ENCODE results near the gene FGD3.

Gene FGD3

DNA sequence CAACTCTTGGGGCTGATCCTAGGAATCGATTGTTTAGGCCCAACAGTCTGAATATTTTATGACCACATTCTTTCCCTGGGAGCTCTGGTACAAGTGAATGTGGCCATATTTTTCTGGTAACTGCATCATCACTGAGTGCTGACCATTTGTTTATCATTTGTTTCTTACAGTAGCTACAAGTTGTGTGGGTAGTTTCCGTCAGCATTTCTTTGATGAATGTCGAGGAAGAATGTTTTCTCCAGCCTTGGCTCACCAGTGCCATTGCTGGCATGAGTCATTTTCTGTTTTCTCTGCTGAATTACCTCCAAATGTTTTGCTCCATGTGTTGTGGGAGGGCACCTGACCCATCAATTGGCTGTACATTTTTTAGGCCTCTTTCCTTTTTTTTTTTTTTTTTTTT, 134.6 kb downstream of the FGD3 start:
- no peak for ATAC-seq (ENCODE audit: low read depth)
- H3K4me1 ChIP-seq (ENCODE audit: insufficient read depth, poor library complexity, severe bottlenecking), result no peaks in the 10 kb centered on the region
- no peaks in the 10 kb centered on the region for H3K9me3 ChIP-seq (ENCODE audit: severe bottlenecking)
- no peak overlapping the region for H3K4me3 ChIP-seq (ENCODE audit: severe bottlenecking)
- TF ChIP-seq CTCF (IDR thresholded peaks at IDR 0.05; ENCODE audit: poor library complexity, severe bottlenecking), result no peak
- no peak for DNase-seq (ENCODE audit: low spot score)
- H3K27ac ChIP-seq (ENCODE audit: poor library complexity, severe bottlenecking), result no peak overlapping the region
- no peaks in the 10 kb centered on the region for H3K27me3 ChIP-seq (ENCODE audit: insufficient read depth, poor library complexity, severe bottlenecking)
- H3K36me3 ChIP-seq (ENCODE audit: low read depth), result no peaks in the 10 kb centered on the region

GRCh38 chr9:93082841-93083411, 135.6 kb downstream of the FGD3 start:
- ATAC-seq (ENCODE audit: low read depth) (no peak), DNase-seq (ENCODE audit: low spot score) (no peak)
- no peaks in the 10 kb centered on the region for H3K36me3 ChIP-seq (ENCODE audit: low read depth)
- no peaks in the 10 kb centered on the region for H3K4me1 ChIP-seq (ENCODE audit: insufficient read depth, poor library complexity, severe bottlenecking)
- H3K27me3 ChIP-seq (ENCODE audit: insufficient read depth, poor library complexity, severe bottlenecking), result no peaks in the 10 kb centered on the region
- no peak for TF ChIP-seq CTCF (IDR thresholded peaks at IDR 0.05; ENCODE audit: poor library complexity, severe bottlenecking)
- no peak overlapping the region for H3K27ac ChIP-seq (ENCODE audit: poor library complexity, severe bottlenecking)
- H3K4me3 ChIP-seq (ENCODE audit: severe bottlenecking), result no peak overlapping the region
- H3K9me3 ChIP-seq (ENCODE audit: severe bottlenecking), result no peaks in the 10 kb centered on the region

DNA sequence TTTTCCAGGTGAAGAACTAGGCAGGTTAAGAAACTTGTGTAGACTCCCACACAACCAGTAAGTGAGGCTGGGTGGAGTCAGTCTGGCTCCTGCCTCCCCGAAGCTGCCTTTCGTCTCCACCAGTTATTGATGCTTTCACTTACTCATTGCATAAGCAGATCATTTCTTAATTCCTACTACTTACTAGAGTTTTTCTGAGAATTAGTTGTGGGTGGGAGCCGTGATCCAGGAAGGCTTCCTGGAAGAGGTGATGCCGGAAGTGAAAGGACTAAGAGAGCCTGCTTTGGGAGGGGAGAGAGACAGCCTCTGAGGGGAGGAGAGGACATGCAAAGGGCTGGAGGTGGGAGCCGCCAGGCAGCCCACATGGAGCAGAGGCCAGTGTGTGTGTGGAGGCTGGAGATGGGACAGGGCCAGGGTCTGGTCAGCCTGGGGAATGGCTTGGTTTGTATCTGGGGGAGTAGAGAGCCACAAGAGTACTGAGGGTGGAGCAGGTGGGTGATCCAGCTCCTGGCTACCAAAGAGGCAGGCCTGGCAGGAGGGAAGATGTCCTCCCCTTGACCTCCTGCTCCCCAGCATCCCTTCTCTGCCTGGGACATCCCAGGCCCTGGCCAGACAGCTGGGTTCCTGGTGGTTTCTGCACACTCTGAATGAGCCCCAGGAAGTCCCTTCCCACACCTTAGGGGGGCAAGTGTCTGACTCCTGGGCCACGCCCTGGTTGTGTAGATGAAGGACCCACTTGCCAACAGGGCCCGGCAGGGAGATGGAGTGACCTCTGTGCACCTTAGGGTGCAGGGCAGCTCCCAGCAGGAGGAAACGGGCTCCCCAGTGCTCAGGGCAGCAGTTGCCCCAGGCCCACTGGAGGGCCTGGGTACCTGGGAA, 136.5 kb downstream of the FGD3 start:
- no peaks in the 10 kb centered on the region for H3K9me3 ChIP-seq (ENCODE audit: severe bottlenecking)
- no peak overlapping the region for H3K4me3 ChIP-seq (ENCODE audit: severe bottlenecking)
- H3K36me3 ChIP-seq (ENCODE audit: low read depth), result no peaks in the 10 kb centered on the region
- H3K27ac ChIP-seq (ENCODE audit: poor library complexity, severe bottlenecking), result no peak overlapping the region
- no peak for ATAC-seq (ENCODE audit: low read depth)
- DNase-seq (ENCODE audit: low spot score), result no peak
- H3K27me3 ChIP-seq (ENCODE audit: insufficient read depth, poor library complexity, severe bottlenecking), result no peaks in the 10 kb centered on the region
- H3K4me1 ChIP-seq (ENCODE audit: insufficient read depth, poor library complexity, severe bottlenecking), result no peaks in the 10 kb centered on the region
- no peak for TF ChIP-seq CTCF (IDR thresholded peaks at IDR 0.05; ENCODE audit: poor library complexity, severe bottlenecking)

DNA sequence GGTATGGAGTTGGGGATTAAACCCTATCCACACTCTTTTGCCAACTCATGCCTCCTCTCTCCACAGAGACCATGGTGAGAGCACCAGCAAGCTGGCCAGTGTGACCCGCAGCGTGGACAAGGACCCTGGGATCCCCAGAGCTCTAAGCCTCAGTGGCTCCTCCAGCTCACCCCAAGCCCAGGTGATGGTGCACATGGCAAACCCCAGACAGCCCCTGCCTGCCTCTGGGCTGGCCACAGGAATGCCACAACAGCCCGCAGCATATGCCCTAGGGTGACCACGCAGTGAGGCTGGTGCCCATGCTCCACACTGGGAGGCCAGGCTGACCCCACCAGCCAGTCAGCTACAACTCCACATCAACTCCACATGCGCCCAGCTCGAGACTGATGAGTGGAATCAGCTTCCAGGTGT, 137.2 kb downstream of the FGD3 start:
- Histone ChIP-seq H3K27me3 (ENCODE audit: insufficient read depth, poor library complexity, severe bottlenecking) (no peaks in the 10 kb centered on the region), H3K27ac (ENCODE audit: poor library complexity, severe bottlenecking) (no peak overlapping the region), H3K36me3 (ENCODE audit: low read depth) (no peaks in the 10 kb centered on the region), H3K4me3 (ENCODE audit: severe bottlenecking) (no peak overlapping the region), H3K9me3 (ENCODE audit: severe bottlenecking) (no peaks in the 10 kb centered on the region), H3K4me1 (ENCODE audit: insufficient read depth, poor library complexity, severe bottlenecking) (no peaks in the 10 kb centered on the region)
- ATAC-seq (ENCODE audit: low read depth) (no peak), DNase-seq (ENCODE audit: low spot score) (no peak)
- no peak for TF ChIP-seq CTCF (IDR thresholded peaks at IDR 0.05; ENCODE audit: poor library complexity, severe bottlenecking)

- no peak overlapping the region for H3K27ac ChIP-seq (ENCODE audit: poor library complexity, severe bottlenecking)
- H3K9me3 ChIP-seq (ENCODE audit: severe bottlenecking), result no peaks in the 10 kb centered on the region
- H3K4me1 ChIP-seq (ENCODE audit: insufficient read depth, poor library complexity, severe bottlenecking), result no peaks in the 10 kb centered on the region
- DNase-seq (ENCODE audit: low spot score), result no peak
- H3K27me3 ChIP-seq (ENCODE audit: insufficient read depth, poor library complexity, severe bottlenecking), result no peaks in the 10 kb centered on the region
- TF ChIP-seq CTCF (IDR thresholded peaks at IDR 0.05; ENCODE audit: poor library complexity, severe bottlenecking), result no peak
- no peaks in the 10 kb centered on the region for H3K36me3 ChIP-seq (ENCODE audit: low read depth)
- ATAC-seq (ENCODE audit: low read depth), result no peak
- no peak overlapping the region for H3K4me3 ChIP-seq (ENCODE audit: severe bottlenecking)
Observed at GRCh38 chr9:93085676-93086075, 138.4 kb downstream of the FGD3 start.

Data from RWPE2 (cell line).